ENCODE results near the gene SLC25A5. TPM values are rescaled to one million over a fixed set of nuclear protein-coding genes. Genes with fewer than 3 reads are reported as not detected.

SLC25A5 gene
- total RNA-seq, 1 experiment from 2014 or later, result 454 TPM

GRCh38 chrX:119505945-119506344, 37.7 kb downstream of the SLC25A5 start:
- Mint-ChIP-seq H3K36me3 (ENCODE audit: insufficient read depth in 1 of 3, low read depth in 3 of 3) (peaks cover 0 to 6% (median 1%) of the 10 kb centered on the region in 3 experiments; a peak in 3 of 7 replicates), H3K4me1 (peaks cover 0 to 2% of the 10 kb centered on the region in 2 experiments; a peak in 3 of 4 replicates), H3K4me3 (no peak overlapping the region), H3K27ac (no peak overlapping the region), H3K27me3 (ENCODE audit: low read depth) (no peaks in the 10 kb centered on the region), H3K9me3 (peaks cover 53 to 70% of the 10 kb centered on the region in 2 experiments)
- Histone ChIP-seq H3K4me1 (ENCODE audit: insufficient read depth, low read length) (no peaks in the 10 kb centered on the region), H3K56ac (ENCODE audit: insufficient read length, low read depth, low read length) (no peak overlapping the region), H2AFZ (ENCODE audit: low read length) (no peak overlapping the region), H4K5ac (ENCODE audit: insufficient read length, low read depth, low read length) (no peak overlapping the region), H4K8ac (replicated peaks; ENCODE audit: insufficient read length, low read depth, low read length) (no peak overlapping the region), H3K18ac (ENCODE audit: insufficient read length, low read depth, low read length) (no peak overlapping the region), H3T11ph (ENCODE audit: low read length) (no peak overlapping the region), H2AK5ac (ENCODE audit: insufficient read length, low read length) (no peak overlapping the region), H3K79me1 (ENCODE audit: insufficient read depth, low read depth, low read length, poor library complexity, severe bottlenecking) (no peaks in the 10 kb centered on the region), H3K23ac (ENCODE audit: insufficient read length, low read depth, low read length) (no peak overlapping the region), H3K27ac (ENCODE audit: insufficient read length, low read depth, low read length) (no peak overlapping the region), H3K4ac (ENCODE audit: low read depth, low read length) (no peak overlapping the region), H2BK120ac (ENCODE audit: low read depth, low read length, poor library complexity, severe bottlenecking) (no peak overlapping the region), H3K9me3 (ENCODE audit: control insufficient read depth, low read depth, low read length) (peaks cover 9% of the 10 kb centered on the region), H3K23me2 (ENCODE audit: insufficient read length, low read depth, low read length, poor library complexity, severe bottlenecking) (no peaks in the 10 kb centered on the region), H4K20me1 (ENCODE audit: control insufficient read depth, insufficient read depth, insufficient read length) (no peaks in the 10 kb centered on the region), H3K27me3 (ENCODE audit: insufficient read depth, low read length) (no peaks in the 10 kb centered on the region), H3K14ac (ENCODE audit: insufficient read depth, low read length) (no peak overlapping the region), H3K9ac (ENCODE audit: extremely low read depth, insufficient read length, low read length) (no peak overlapping the region), H2BK15ac (ENCODE audit: low read depth, low read length) (no peak overlapping the region), H3K79me2 (ENCODE audit: insufficient read depth, low read length) (no peaks in the 10 kb centered on the region), H4K91ac (ENCODE audit: insufficient read length, low read depth, low read length) (no peak overlapping the region), H2BK20ac (ENCODE audit: low read depth, low read length, poor library complexity, severe bottlenecking) (no peak overlapping the region), H3K4me2 (ENCODE audit: insufficient read depth, insufficient read length, low read length) (no peak overlapping the region), H2BK5ac (ENCODE audit: insufficient read length, low read length) (no peak overlapping the region), H2BK12ac (ENCODE audit: insufficient read length, low read depth, low read length) (no peak overlapping the region)
- DNase-seq, result no peak
- no peak for TF ChIP-seq CTCF (conservative IDR thresholded peaks at IDR 0.05)
- no CpG with 5 or more reads among the region's 4 CpGs for WGBS (ENCODE audit: extremely low coverage, insufficient read length, low lambda C conversion rate)
